Measurements from ENCODE around the gene TPM1.

GRCh38 chr15:63047792-63048114 lies 5.2 kb downstream of the TPM1 start:
- no peak for TF ChIP-seq REST (IDR thresholded peaks at IDR 0.05; ENCODE audit: insufficient read depth in 1 of 2, low read depth in 2 of 2, low read length in 1 of 2)
- no peak for TF ChIP-seq CTCF (IDR thresholded peaks at IDR 0.05)
- no peak for TF ChIP-seq TCF7L2 (IDR thresholded peaks at IDR 0.05; ENCODE audit: low read depth, low read length)
- TF ChIP-seq SIN3A (IDR thresholded peaks at IDR 0.05; ENCODE audit: borderline replicate concordance, insufficient read depth, low read depth, low read length): no peak

Data from Panc1 (cell line).